Measurements from ENCODE around the gene SH3PXD2B.
"Not testable (repeated sequence)": the region's sequence is repeated elsewhere in the genome, so short reads cannot be mapped to it uniquely, and the experiment has no call there.

- not testable (repeated sequence) for TF ChIP-seq CTCF (IDR thresholded peaks at IDR 0.05; ENCODE audit: insufficient read depth, low read length); POLR2AphosphoS5 (IDR thresholded peaks at IDR 0.05; ENCODE audit: low read depth); GABPA (IDR thresholded peaks at IDR 0.05; ENCODE audit: low read depth)
- TF ChIP-seq, protein P1, sequence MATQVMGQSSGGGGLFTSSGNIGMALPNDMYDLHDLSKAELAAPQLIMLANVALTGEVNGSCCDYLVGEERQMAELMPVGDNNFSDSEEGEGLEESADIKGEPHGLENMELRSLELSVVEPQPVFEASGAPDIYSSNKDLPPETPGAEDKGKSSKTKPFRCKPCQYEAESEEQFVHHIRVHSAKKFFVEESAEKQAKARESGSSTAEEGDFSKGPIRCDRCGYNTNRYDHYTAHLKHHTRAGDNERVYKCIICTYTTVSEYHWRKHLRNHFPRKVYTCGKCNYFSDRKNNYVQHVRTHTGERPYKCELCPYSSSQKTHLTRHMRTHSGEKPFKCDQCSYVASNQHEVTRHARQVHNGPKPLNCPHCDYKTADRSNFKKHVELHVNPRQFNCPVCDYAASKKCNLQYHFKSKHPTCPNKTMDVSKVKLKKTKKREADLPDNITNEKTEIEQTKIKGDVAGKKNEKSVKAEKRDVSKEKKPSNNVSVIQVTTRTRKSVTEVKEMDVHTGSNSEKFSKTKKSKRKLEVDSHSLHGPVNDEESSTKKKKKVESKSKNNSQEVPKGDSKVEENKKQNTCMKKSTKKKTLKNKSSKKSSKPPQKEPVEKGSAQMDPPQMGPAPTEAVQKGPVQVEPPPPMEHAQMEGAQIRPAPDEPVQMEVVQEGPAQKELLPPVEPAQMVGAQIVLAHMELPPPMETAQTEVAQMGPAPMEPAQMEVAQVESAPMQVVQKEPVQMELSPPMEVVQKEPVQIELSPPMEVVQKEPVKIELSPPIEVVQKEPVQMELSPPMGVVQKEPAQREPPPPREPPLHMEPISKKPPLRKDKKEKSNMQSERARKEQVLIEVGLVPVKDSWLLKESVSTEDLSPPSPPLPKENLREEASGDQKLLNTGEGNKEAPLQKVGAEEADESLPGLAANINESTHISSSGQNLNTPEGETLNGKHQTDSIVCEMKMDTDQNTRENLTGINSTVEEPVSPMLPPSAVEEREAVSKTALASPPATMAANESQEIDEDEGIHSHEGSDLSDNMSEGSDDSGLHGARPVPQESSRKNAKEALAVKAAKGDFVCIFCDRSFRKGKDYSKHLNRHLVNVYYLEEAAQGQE (IDR thresholded peaks at IDR 0.05; ENCODE audit: insufficient replicate concordance, low read depth): not testable (repeated sequence)
These were observed 127.4 kb downstream of the SH3PXD2B start for GRCh38 chr5:172326901-172327300.
